Muscle layer of colon (tissue), 2 donors: ENCODE data around the gene NT5C1A.

Experiments
- H3K27ac ChIP-seq: one replicate; pipeline ENCODE4 v1.7.0; 2013; ENCODE audit warnings: low read depth, mild to moderate bottlenecking, low read length, moderate library complexity
- H3K27me3 ChIP-seq, 2 donors: one replicate each; pipeline ENCODE4 v1.7.0; 2013; ENCODE audit warnings: low read length in 2 of 2, mild to moderate bottlenecking in 2 of 2; ENCODE audit not compliant: insufficient read depth in 2 of 2, control insufficient read depth in 1 of 2
- H3K36me3 ChIP-seq: one replicate; pipeline ENCODE4 v1.7.0; 2013; ENCODE audit warnings: mild to moderate bottlenecking, low read length; ENCODE audit not compliant: insufficient read depth
- H3K4me1 ChIP-seq: one replicate; pipeline ENCODE4 v1.7.0; 2013; ENCODE audit warnings: mild to moderate bottlenecking, low read length; ENCODE audit not compliant: insufficient read depth
- H3K4me3 ChIP-seq, 2 donors: one replicate each; pipeline ENCODE4 v1.7.0; 2013; ENCODE audit warnings: low read length in 2 of 2, low read depth in 1 of 2, mild to moderate bottlenecking in 1 of 2, moderate library complexity in 1 of 2
- H3K9ac ChIP-seq: one replicate; pipeline ENCODE4 v1.7.0; 2013; ENCODE audit warnings: low read length
- H3K9me3 ChIP-seq: one replicate; pipeline ENCODE4 v1.7.0; 2013; ENCODE audit warnings: mild to moderate bottlenecking, low read length
- donor health status: abdominal sarcoma.
- donor health status: Adenocarcinoma of cecum.

Gene NT5C1A

DNA sequence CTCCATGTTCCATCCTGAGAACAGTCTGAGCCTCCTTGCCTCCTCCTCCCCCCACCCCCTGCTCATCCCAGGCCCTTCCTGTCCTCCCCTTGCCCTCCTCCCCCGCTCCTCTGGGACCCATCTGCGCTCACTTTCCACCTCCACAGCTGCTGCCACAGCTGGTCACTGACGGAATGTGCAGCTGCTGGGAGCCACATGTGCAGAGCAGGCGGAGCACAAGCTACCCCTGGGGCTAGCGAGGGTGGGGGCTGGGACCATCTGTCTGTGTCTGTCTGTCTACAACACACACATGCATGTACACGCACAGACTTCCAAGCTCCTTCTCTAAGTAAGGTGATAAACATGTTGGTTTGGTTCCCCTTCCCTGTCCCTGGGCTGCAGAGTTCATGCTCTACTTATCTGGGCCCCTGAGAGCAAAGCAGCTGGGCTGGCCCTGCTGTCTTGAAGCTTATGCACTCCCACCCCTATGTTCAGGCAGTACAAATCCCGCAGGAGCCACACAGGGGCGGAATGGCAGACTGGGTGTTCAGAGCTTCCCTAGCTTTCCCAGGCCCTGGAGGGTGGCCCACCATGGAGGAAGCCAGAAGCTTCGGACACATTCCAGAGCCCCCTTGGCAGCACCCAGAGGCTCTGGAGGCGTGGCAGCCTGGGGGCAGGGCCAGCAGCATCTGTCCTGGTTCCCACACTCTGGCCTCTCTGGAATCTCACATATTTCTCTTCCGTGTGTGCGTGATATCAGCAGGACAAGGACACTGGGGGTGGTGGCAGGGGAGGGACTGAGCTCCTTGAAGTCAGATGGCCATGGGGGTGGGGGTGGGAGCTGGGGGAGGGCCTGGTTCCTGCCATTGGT lies 25.4 kb downstream of the NT5C1A start:
- Histone ChIP-seq H3K9ac (no peak overlapping the region), H3K27ac (no peak overlapping the region), H3K27me3 (no peaks in the 10 kb centered on the region), H3K4me1 (no peaks in the 10 kb centered on the region), H3K9me3 (no peaks in the 10 kb centered on the region), H3K4me3 (no peak overlapping the region), H3K36me3 (no peaks in the 10 kb centered on the region)

DNA sequence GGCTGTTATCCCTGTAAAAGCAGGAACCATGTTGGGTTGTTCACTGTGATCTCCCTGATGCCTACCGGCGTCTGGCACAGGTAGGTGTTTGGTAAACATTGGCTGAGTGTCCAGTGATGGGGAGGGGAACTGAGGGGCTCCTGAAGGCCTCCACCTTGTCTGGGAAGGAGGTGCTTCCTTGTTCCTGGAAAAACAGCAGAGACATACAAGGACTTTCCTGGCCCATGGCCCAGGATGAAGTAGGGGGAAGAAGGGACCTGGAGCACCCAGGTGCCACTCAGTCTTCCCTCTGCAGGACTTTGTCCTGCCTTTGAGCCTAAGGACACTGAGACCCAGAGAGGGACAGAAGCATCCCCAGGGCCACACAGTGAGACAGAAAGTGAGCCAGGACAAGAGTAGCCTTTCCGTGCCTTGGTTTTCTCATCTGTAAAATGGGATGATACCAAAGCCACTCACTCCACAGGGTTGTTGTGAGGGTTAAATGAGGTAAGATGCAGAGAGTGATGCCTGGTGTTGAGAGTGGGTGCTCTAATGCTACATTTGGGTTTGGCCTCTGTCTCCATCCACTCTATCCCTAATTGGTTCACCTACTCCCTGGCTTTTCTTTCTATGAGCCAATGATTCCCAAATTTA lies 26.4 kb downstream of the NT5C1A start:
- Histone ChIP-seq H3K27ac (no peak overlapping the region), H3K9ac (no peak overlapping the region), H3K9me3 (no peaks in the 10 kb centered on the region), H3K27me3 (no peaks in the 10 kb centered on the region), H3K4me3 (no peak overlapping the region), H3K36me3 (no peaks in the 10 kb centered on the region), H3K4me1 (no peaks in the 10 kb centered on the region)

DNA sequence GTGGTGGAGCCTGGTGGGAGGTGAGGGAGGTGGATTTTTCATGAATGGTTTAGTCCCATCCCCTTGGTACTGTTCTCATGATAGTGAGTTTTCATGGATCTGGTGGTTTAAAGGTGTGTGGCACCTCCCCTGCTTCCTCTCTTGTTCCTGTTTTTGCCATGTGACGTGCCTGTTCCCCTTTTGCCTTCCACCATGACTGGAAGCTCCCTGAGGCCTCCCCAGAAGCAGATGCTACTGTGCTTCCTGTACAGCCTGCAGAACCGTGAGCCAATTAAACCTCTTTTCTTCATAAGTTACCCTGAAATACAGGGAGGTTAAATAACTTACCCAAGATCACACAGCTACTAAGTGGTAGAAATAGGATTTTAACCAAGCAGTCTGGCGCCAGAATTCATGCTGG lies 28.2 kb downstream of the NT5C1A start:
- no peaks in the 10 kb centered on the region for H3K4me1 ChIP-seq
- H3K27me3 ChIP-seq: peaks cover 0 to 8% of the 10 kb centered on the region in 2 donors
- H3K27ac ChIP-seq: no peak overlapping the region

DNA sequence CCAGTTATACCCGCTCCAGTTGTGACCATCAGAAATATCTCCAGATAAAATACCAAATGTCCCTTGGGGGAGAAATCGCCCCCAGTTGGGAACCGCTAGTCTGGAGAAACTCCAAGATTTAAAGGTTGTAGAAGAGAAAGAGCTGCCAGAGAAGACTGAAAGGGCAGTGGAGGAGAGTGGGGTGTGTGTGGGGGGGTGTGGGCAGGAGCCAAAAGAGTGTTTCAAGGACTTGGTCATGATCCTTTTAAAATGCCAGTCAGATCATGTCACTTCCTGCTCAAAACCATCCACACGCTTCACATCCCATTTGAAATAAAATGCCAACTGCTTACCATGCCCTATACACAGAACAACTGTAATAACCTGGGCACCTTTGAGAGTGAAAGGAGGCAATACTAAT lies 29.1 kb downstream of the NT5C1A start:
- no peaks in the 10 kb centered on the region for H3K36me3 ChIP-seq
- H3K4me3 ChIP-seq: no peak overlapping the region
- H3K9me3 ChIP-seq: no peaks in the 10 kb centered on the region
- peaks cover 0 to 8% of the 10 kb centered on the region in 2 donors for H3K27me3 ChIP-seq
- no peak overlapping the region for H3K27ac ChIP-seq
- no peak overlapping the region for H3K9ac ChIP-seq
- no peaks in the 10 kb centered on the region for H3K4me1 ChIP-seq

More for the DNA sequence above, 28.2 kb downstream of the NT5C1A start:
- no peak overlapping the region for H3K4me3 ChIP-seq
- no peaks in the 10 kb centered on the region for H3K36me3 ChIP-seq
- H3K9ac ChIP-seq: no peak overlapping the region
- H3K9me3 ChIP-seq: no peaks in the 10 kb centered on the region

DNA sequence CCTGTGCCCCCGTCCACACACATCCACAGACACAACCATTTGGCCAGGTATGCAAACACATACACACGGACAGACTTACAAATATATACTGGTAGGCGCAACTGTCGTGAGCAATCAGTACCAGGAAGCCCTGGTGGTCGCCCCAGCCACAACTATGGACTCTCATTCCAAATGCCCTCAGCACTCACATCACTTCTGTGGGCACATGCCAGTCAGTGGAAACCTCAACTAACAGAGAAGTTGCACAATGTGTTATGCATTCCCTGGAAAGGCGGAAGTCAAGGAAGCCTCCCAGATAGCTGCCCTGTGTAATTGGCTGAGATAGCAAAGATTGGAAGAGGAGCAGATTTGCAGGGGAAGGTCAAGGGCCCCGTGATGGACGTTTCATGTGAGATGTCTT lies 31.0 kb downstream of the NT5C1A start:
- Histone ChIP-seq H3K27me3 (peaks cover 0 to 10% of the 10 kb centered on the region in 2 donors), H3K27ac (no peak overlapping the region), H3K36me3 (no peaks in the 10 kb centered on the region), H3K9me3 (no peaks in the 10 kb centered on the region), H3K4me3 (no peak overlapping the region), H3K4me1 (no peaks in the 10 kb centered on the region), H3K9ac (no peak overlapping the region)

DNA sequence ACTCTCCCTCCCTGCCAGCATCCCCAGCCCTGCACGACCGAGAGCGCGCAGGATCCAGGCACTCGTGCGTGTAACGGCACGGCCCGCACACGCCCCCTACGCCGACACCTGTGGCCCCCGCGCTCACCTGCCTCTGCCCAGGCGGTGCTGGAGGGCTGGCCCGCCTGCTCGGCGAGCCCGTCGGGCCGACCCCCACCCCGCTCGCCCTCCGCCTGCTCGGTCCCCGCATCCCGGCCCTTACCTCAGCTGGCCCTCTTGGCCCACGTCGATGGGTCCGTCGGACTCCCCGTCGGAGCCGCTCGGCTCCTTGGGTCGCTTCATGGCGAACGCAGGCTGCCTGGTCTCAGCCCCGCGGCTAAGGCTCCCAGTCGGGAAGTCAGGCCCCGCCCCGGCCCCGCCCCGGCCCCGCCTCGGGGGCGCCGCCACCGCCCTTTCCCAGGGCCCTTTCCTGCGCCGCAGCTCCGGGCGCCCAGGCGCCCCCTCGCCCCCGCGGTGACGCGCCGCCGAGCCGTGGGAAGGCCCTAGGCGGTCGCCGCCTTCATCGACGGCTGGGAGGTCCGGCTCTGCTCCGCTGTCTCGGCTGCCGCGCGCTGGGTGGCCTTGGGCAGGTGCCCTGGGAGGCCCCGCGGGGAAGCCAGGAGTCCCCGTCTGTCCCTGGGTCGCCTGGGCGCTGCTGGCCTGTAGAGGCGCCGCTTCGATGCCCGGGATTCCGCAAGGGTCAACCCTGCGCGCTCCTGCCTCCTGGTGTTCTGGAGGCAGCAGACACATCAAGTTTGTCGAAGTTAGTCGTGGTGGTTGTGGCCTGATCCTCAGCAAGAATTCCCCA lies 32.4 kb downstream of the NT5C1A start, which contains the start of gene HEYL:
Gene HEYL (minus strand): TSS at position 339 of the 826 bp plus-strand sequence. CDS start 18 bp downstream, at position 321.
- H3K9me3 ChIP-seq: no peaks in the 10 kb centered on the region
- H3K27me3 ChIP-seq: peaks cover 0 to 16% of the 10 kb centered on the region in 2 donors
- H3K27ac ChIP-seq: no peak within 1 kb of the TSS
- H3K4me3 ChIP-seq: peak within 1 kb of the TSS in 1 of 2 donors; percentile 36
- H3K36me3 ChIP-seq: no peaks in the 10 kb centered on the region
- H3K4me1 ChIP-seq: no peaks in the 10 kb centered on the region
- H3K9ac ChIP-seq: no peak within 1 kb of the TSS

DNA sequence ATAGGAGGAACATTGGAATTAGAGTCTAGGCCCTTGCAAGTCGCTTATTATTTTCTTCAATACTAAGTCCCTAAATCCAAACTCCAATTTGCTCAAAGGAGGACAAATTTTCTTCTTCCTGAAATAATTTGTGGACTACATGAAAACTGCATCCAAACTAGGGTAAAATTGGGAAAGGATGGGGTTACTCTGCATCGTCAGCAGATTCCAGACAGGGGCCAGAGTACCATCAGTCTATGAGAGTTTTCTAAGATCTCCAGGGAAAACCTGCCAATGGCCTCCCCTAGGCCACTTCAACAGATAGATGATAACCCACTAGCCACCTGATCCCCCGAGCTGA lies 33.0 kb downstream of the NT5C1A start:
- Histone ChIP-seq H3K4me3 (peak overlapping the region in 1 of 2 donors; percentile 36), H3K9me3 (no peaks in the 10 kb centered on the region), H3K4me1 (no peaks in the 10 kb centered on the region), H3K9ac (no peak overlapping the region), H3K27ac (no peak overlapping the region), H3K36me3 (no peaks in the 10 kb centered on the region), H3K27me3 (peaks cover 0 to 20% of the 10 kb centered on the region in 2 donors)

DNA sequence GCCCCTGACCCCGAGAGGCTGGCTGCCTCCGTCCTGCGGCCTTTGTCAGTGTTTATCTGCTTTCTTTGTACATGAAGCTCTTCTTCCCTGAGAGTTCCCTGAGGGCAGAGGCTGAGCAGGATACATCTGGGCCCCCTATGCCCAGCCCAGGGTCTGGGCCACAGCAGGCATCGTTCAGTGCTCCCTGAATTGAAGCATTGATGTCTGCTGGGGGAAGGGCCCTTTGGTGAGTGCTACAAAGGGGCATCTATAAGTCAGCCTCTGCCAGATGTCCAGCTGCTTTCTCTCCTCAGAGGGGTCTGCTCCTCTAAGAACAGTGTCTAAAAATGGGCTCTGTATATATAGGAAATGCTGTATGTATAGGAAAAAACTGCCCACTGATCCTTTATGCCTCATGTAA lies 34.5 kb downstream of the NT5C1A start:
- no peaks in the 10 kb centered on the region for H3K9me3 ChIP-seq
- H3K4me1 ChIP-seq: no peaks in the 10 kb centered on the region
- H3K27ac ChIP-seq: no peak overlapping the region
- peaks cover 0 to 20% of the 10 kb centered on the region in 2 donors for H3K27me3 ChIP-seq
- no peak overlapping the region for H3K4me3 ChIP-seq
- H3K9ac ChIP-seq: no peak overlapping the region
- H3K36me3 ChIP-seq: no peaks in the 10 kb centered on the region

DNA sequence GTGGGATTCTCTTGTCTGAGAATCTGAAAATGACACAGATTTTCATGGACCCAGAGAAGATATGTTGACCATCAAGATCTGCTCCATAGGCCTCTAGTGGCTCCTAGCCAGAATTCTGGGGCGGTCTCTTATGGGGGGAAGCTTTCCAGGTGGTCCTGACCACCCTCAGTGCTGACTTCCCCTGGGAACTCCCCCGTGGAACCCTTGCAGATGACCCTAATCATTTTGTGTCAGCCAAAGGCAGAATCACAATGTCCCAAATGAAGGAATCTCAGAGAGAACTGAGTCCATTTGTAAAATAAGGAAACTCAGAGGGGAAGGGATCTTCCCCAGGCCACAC lies 36.1 kb downstream of the NT5C1A start:
- Histone ChIP-seq H3K9me3 (no peaks in the 10 kb centered on the region), H3K27me3 (peaks cover 0 to 20% of the 10 kb centered on the region in 2 donors), H3K4me3 (no peak overlapping the region), H3K4me1 (no peaks in the 10 kb centered on the region), H3K27ac (no peak overlapping the region), H3K36me3 (no peaks in the 10 kb centered on the region), H3K9ac (no peak overlapping the region)

DNA sequence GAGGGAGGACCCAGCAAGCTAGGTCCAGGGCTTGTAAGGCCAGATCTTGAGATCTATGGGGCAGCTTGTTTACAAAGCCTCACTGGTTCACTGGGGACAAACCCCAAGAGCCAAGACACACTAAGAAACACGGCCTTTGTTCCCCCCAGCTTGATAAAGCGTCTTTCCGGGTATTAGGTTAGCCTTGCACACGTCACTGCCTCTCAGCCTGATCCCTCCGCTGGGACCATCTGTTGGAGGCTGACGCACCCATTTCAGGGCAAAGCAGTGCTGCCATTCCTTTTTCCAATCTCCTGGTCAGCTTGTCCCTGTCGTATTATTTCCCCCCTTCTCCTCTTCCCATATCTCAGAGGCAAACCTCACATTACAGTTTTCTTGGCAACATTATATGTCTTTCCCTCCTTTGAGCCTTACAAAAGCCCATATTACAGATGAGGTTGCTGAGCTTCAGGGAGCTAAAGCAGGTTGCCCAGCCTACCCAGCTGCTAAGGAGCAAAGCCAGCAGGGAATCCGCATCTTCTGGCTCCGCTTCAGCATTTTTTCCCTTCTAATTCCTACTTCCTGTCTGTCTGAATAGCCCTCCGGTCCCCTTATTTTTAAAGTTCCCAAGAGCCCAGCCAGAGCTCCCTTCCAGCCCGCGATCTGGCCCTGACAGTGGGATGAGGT lies 36.6 kb downstream of the NT5C1A start:
- Histone ChIP-seq H3K27ac (no peak overlapping the region), H3K4me3 (no peak overlapping the region), H3K36me3 (no peaks in the 10 kb centered on the region), H3K27me3 (peaks cover 0 to 20% of the 10 kb centered on the region in 2 donors), H3K4me1 (no peaks in the 10 kb centered on the region), H3K9me3 (no peaks in the 10 kb centered on the region), H3K9ac (no peak overlapping the region)

DNA sequence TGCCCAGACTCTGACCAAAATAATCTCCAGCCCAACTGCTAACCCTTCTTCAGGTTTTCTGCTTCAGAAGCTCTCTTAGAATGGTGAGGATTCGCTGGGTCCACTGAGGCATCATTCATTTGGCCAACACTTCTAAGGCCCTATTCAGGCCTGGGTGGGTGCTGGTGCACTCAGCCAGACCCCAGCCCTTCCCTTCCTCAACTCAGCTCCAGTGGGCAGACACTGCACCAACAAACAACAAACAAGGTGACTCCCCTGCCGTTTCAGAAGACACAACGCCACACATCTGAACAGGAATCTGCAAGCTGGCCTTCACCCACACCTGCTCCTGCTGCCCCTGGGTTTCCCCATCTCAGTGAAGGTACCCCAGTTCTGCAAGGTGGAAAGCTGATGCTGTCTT lies 38.5 kb downstream of the NT5C1A start:
- Histone ChIP-seq H3K27me3 (peaks cover 0 to 12% of the 10 kb centered on the region in 2 donors), H3K27ac (no peak overlapping the region), H3K4me1 (no peaks in the 10 kb centered on the region)

More for the DNA sequence above, 38.5 kb downstream of the NT5C1A start:
- Histone ChIP-seq H3K36me3 (no peaks in the 10 kb centered on the region), H3K9ac (no peak overlapping the region), H3K9me3 (no peaks in the 10 kb centered on the region), H3K4me3 (peak overlapping the region in 1 of 2 donors; percentile 11)
